ENCODE measurements around the gene BTBD1.
"Not testable (repeated sequence)": the region's sequence is repeated elsewhere in the genome, so short reads cannot be mapped to it uniquely, and the experiment has no call there.

The BTBD1 gene

GRCh38 chr15:83057696-83058376, 9.2 kb downstream of the BTBD1 start:
- DNase-seq (ENCODE audit: low spot score in 2 of 2) (no peak), ATAC-seq (ENCODE audit: low read depth) (no peak)
- no peak overlapping the region for H3K4me3 Mint-ChIP-seq
- H3K4me1 Mint-ChIP-seq, result peaks cover 5% of the 10 kb centered on the region
- no peaks in the 10 kb centered on the region for H3K9me3 Mint-ChIP-seq
- H3K27ac Mint-ChIP-seq, result no peak overlapping the region
- no peaks in the 10 kb centered on the region for H3K27me3 Mint-ChIP-seq
- peaks cover 6% of the 10 kb centered on the region for H3K36me3 Mint-ChIP-seq

GRCh38 chr15:83057002-83057401, 10.1 kb downstream of the BTBD1 start:
- Mint-ChIP-seq H3K27ac (no peak overlapping the region), H3K27me3 (no peaks in the 10 kb centered on the region), H3K36me3 (peaks cover 7% of the 10 kb centered on the region), H3K4me1 (peaks cover 8% of the 10 kb centered on the region), H3K4me3 (no peak overlapping the region), H3K9me3 (no peaks in the 10 kb centered on the region)
- ATAC-seq (ENCODE audit: low read depth) (no peak), DNase-seq (ENCODE audit: low spot score in 2 of 2) (no peak)

GRCh38 chr15:83053151-83053550, 13.9 kb downstream of the BTBD1 start:
- Mint-ChIP-seq H3K4me1 (peaks cover 15% of the 10 kb centered on the region), H3K27ac (no peak overlapping the region), H3K4me3 (no peak overlapping the region), H3K9me3 (no peaks in the 10 kb centered on the region), H3K36me3 (peaks cover 18% of the 10 kb centered on the region), H3K27me3 (no peaks in the 10 kb centered on the region)
- DNase-seq (ENCODE audit: low spot score in 2 of 2) (no peak), ATAC-seq (ENCODE audit: low read depth) (no peak)

- Mint-ChIP-seq H3K27me3 (no peaks in the 10 kb centered on the region), H3K27ac (peak overlapping the region; percentile 14), H3K9me3 (no peaks in the 10 kb centered on the region), H3K4me3 (no peak overlapping the region), H3K36me3 (peaks cover 43% of the 10 kb centered on the region), H3K4me1 (peaks cover 21% of the 10 kb centered on the region)
- no peak for ATAC-seq (ENCODE audit: low read depth)
- no peak for DNase-seq (ENCODE audit: low spot score in 2 of 2)
These were observed 20.4 kb downstream of the BTBD1 start for GRCh38 chr15:83046558-83047127.

GRCh38 chr15:83044156-83044555, 22.9 kb downstream of the BTBD1 start:
- Mint-ChIP-seq H3K9me3 (no peaks in the 10 kb centered on the region), H3K27ac (no peak overlapping the region), H3K4me1 (peaks cover 22% of the 10 kb centered on the region), H3K36me3 (peaks cover 52% of the 10 kb centered on the region), H3K4me3 (no peak overlapping the region), H3K27me3 (no peaks in the 10 kb centered on the region)
- no peak for ATAC-seq (ENCODE audit: low read depth)
- DNase-seq (ENCODE audit: low spot score in 2 of 2), result no peak

- no peak overlapping the region for H3K4me3 Mint-ChIP-seq
- H3K27me3 Mint-ChIP-seq, result no peaks in the 10 kb centered on the region
- peaks cover 17% of the 10 kb centered on the region for H3K4me1 Mint-ChIP-seq
- no peak for DNase-seq (ENCODE audit: low spot score in 2 of 2)
- peaks cover 51% of the 10 kb centered on the region for H3K36me3 Mint-ChIP-seq
- no peaks in the 10 kb centered on the region for H3K9me3 Mint-ChIP-seq
- peak overlapping the region; percentile 35 for H3K27ac Mint-ChIP-seq
- no peak for ATAC-seq (ENCODE audit: low read depth)
These were observed 27.8 kb downstream of the BTBD1 start for GRCh38 chr15:83039206-83039605.

GRCh38 chr15:83036253-83036652, 30.8 kb downstream of the BTBD1 start:
- H3K4me1 Mint-ChIP-seq, result peaks cover 19% of the 10 kb centered on the region
- no peak for DNase-seq (ENCODE audit: low spot score in 2 of 2)
- ATAC-seq (ENCODE audit: low read depth), result no peak
- no peaks in the 10 kb centered on the region for H3K9me3 Mint-ChIP-seq
- H3K27me3 Mint-ChIP-seq, result no peaks in the 10 kb centered on the region
- H3K4me3 Mint-ChIP-seq, result no peak overlapping the region
- H3K36me3 Mint-ChIP-seq, result peaks cover 51% of the 10 kb centered on the region
- peak overlapping the region; percentile 35 for H3K27ac Mint-ChIP-seq

- peaks cover 31% of the 10 kb centered on the region for H3K36me3 Mint-ChIP-seq
These were observed 35.8 kb downstream of the BTBD1 start for GRCh38 chr15:83031234-83031633.

GRCh38 chr15:83030021-83030420, 37.0 kb downstream of the BTBD1 start:
- H3K27me3 Mint-ChIP-seq, result no peaks in the 10 kb centered on the region
- no peaks in the 10 kb centered on the region for H3K9me3 Mint-ChIP-seq
- no peak for DNase-seq (ENCODE audit: low spot score in 2 of 2)
- H3K27ac Mint-ChIP-seq, result no peak overlapping the region
- peaks cover 24% of the 10 kb centered on the region for H3K36me3 Mint-ChIP-seq
- no peak overlapping the region for H3K4me3 Mint-ChIP-seq
- H3K4me1 Mint-ChIP-seq, result peaks cover 2% of the 10 kb centered on the region
- ATAC-seq (ENCODE audit: low read depth), result no peak

More at GRCh38 chr15:83031234-83031633, 35.8 kb downstream of the BTBD1 start:
- not testable (repeated sequence) for ATAC-seq (ENCODE audit: low read depth); H3K4me1 Mint-ChIP-seq; H3K27ac Mint-ChIP-seq; DNase-seq (ENCODE audit: low spot score in 2 of 2); H3K9me3 Mint-ChIP-seq; H3K27me3 Mint-ChIP-seq; H3K4me3 Mint-ChIP-seq

GRCh38 chr15:83018436-83018835, 48.6 kb downstream of the BTBD1 start:
- DNase-seq (ENCODE audit: low spot score in 2 of 2) (no peak), ATAC-seq (ENCODE audit: low read depth) (no peak)
- Mint-ChIP-seq H3K4me1 (peaks cover 8% of the 10 kb centered on the region), H3K27ac (no peak overlapping the region), H3K9me3 (no peaks in the 10 kb centered on the region), H3K27me3 (no peaks in the 10 kb centered on the region), H3K4me3 (no peak overlapping the region), H3K36me3 (peaks cover 6% of the 10 kb centered on the region)

- H3K36me3 Mint-ChIP-seq, result peaks cover 6% of the 10 kb centered on the region
- DNase-seq (ENCODE audit: low spot score in 2 of 2), result no peak
- ATAC-seq (ENCODE audit: low read depth), result no peak
- H3K27me3 Mint-ChIP-seq, result no peaks in the 10 kb centered on the region
- H3K4me1 Mint-ChIP-seq, result peaks cover 19% of the 10 kb centered on the region
- H3K9me3 Mint-ChIP-seq, result no peaks in the 10 kb centered on the region
- no peak overlapping the region for H3K27ac Mint-ChIP-seq
- H3K4me3 Mint-ChIP-seq, result no peak overlapping the region
These were observed 50.1 kb downstream of the BTBD1 start for GRCh38 chr15:83016906-83017305.

GRCh38 chr15:83015361-83015760, 51.7 kb downstream of the BTBD1 start:
- Mint-ChIP-seq H3K4me3 (no peak overlapping the region), H3K27ac (no peak overlapping the region), H3K36me3 (peaks cover 5% of the 10 kb centered on the region), H3K9me3 (no peaks in the 10 kb centered on the region), H3K4me1 (peaks cover 29% of the 10 kb centered on the region), H3K27me3 (no peaks in the 10 kb centered on the region)
- DNase-seq (ENCODE audit: low spot score in 2 of 2) (no peak), ATAC-seq (ENCODE audit: low read depth) (no peak)

GRCh38 chr15:83014205-83014653, 52.8 kb downstream of the BTBD1 start:
- H3K4me3 Mint-ChIP-seq, result no peak overlapping the region
- H3K27ac Mint-ChIP-seq, result peak overlapping the region; percentile 29
- DNase-seq (ENCODE audit: low spot score in 2 of 2), result no peak
- peaks cover 4% of the 10 kb centered on the region for H3K36me3 Mint-ChIP-seq
- ATAC-seq (ENCODE audit: low read depth), result no peak
- H3K27me3 Mint-ChIP-seq, result no peaks in the 10 kb centered on the region
- H3K9me3 Mint-ChIP-seq, result no peaks in the 10 kb centered on the region
- H3K4me1 Mint-ChIP-seq, result peaks cover 30% of the 10 kb centered on the region

GRCh38 chr15:83012636-83013035, 54.4 kb downstream of the BTBD1 start:
- Mint-ChIP-seq H3K4me1 (peaks cover 30% of the 10 kb centered on the region), H3K27ac (no peak overlapping the region), H3K36me3 (peaks cover 1% of the 10 kb centered on the region), H3K9me3 (no peaks in the 10 kb centered on the region), H3K4me3 (no peak overlapping the region), H3K27me3 (no peaks in the 10 kb centered on the region)
- DNase-seq (ENCODE audit: low spot score in 2 of 2) (no peak), ATAC-seq (ENCODE audit: low read depth) (no peak)

- ATAC-seq (ENCODE audit: low read depth) (no peak), DNase-seq (ENCODE audit: low spot score in 2 of 2) (no peak)
- H3K36me3 Mint-ChIP-seq, result peaks cover 4% of the 10 kb centered on the region
- H3K27me3 Mint-ChIP-seq, result no peaks in the 10 kb centered on the region
- peak overlapping the region; percentile 87 for H3K27ac Mint-ChIP-seq
- no peaks in the 10 kb centered on the region for H3K9me3 Mint-ChIP-seq
- peak overlapping the region; percentile 97 for H3K4me3 Mint-ChIP-seq
- H3K4me1 Mint-ChIP-seq, result peaks cover 33% of the 10 kb centered on the region
These were observed 55.0 kb downstream of the BTBD1 start for GRCh38 chr15:83012076-83012426.
